Head of caudate nucleus (tissue), 42 donors: ENCODE data around the gene ALS2CL.

Source experiments
- DNase-seq, 42 donors: peaks; one replicate each; pipeline versions ENCODE4 v3.0.0 to v3.0.0-alpha.2; 2020 to 2021; ENCODE audit warnings: mixed read lengths in 7 of 42
- intact Hi-C: fragments of 100-400 bp; cut with DNase I; formaldehyde crosslinking; loops from one replicate; pipeline ENCODE4 v1.15.0; 2022

The ALS2CL gene

DNA sequence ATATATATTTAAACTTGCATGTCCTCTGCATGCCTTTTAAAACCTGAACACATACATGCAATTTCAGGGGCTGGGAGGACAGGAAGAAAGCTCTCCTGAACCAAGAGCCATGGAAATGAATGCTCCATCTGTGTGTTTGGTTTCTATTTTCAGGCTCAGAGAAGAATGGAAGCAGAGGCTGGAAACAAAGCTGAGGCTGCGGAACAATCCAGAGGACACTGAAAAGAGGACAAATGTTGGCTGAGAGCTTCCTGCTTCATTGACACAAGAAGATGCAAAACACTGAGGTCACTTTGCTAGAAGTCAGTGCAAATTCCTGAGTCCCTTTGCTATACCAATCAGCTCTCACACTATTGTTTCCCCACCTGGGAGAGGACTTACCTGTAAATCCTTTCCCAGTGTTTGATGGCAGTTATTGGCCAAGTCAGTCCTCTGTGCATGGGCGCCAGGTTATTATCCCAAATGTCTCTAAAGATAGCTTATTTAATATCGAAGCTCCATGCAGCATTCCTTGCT is 68.4 kb downstream of the ALS2CL start:
- no peak for DNase-seq
- intact Hi-C loops = no loop called here

- no peak for DNase-seq
- intact Hi-C loops = no loop called here
These were observed 68.9 kb downstream of the ALS2CL start for GRCh38 chr3:46624533-46624932.

DNA sequence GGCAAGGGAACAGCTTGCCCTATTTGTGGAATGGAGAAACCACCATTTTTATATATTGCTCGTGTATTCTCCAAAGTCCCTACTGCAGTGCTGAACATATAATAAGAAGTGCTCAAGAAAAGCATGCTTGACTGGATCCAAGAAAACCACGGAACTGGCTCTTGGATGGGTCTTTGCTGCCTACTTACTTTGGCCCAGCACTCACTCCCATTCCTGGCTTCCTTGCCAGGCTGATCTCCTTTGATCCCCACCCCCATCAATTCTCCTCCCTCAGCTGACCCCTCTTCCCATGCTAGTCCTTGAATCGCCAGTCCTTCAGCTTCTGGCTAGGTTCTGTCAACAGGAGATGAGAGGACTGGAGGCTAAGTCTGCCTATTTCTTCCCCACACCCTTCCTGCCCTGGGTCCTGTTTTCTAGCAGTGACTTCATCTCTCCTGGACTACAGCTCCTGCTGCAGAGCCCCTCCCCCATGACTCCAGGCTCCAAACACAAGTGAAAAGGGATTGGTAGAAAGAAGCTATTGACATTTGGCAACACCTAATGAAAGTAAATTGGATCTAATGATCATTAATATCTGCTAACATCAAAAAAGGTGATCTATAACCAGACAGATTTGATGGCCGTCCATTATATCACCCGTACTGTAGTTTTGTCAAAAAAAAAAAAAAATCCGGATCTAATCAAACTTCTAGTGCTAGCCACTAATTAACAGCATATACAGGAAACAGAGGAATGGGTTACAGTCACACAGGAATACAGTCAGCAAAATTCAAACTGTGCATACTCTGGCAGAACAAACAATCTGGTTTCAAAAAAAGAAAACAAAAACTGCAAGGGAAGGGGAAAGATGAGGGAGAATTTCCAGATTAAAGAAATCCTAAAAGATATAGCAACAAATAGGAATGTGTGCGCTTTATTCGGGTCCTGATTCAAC is 73.4 kb downstream of the ALS2CL start:
- no peak for DNase-seq
- intact Hi-C loops = no loop called here
